Activated B cell treated with CpG ODN at 0.5 μM for 24 hours (primary cell): Measurements from ENCODE around the gene CISH. TPM values are rescaled to one million over a fixed set of nuclear protein-coding genes. Genes with fewer than 3 reads are reported as not detected.

Source experiments
- ATAC-seq: fragments of 200-7000 bp; cut with Tn5 transposase; one replicate; pipeline ENCODE4 v1.10.0; 2021; ENCODE audit warnings: low read depth, mild to moderate bottlenecking, moderate library complexity
- CTCF ChIA-PET: fragments of 350-600 bp; sonication (Branson Sonifier 250); formaldehyde crosslinking; loops from one replicate; lab custom pipeline; 2021; ENCODE audit warnings: antibody characterized with exemption; lab: Charles Lee
- POLR2A ChIA-PET: fragments of 350-600 bp; sonication (Branson Sonifier 250); formaldehyde crosslinking; loops from one replicate; lab custom pipeline; 2021; ENCODE audit warnings: antibody characterized with exemption; lab: Charles Lee
- DNase-seq: peaks from one replicate; pipeline ENCODE4 v3.0.0; 2022
- H3K27ac Mint-ChIP-seq: one replicate; pipeline ENCODE4 v1.8.0; 2020; ENCODE audit warnings: mixed read lengths
- H3K27me3 Mint-ChIP-seq: one replicate; pipeline ENCODE4 v1.8.0; 2021; ENCODE audit warnings: mixed read lengths
- H3K36me3 Mint-ChIP-seq: one replicate; pipeline ENCODE4 v1.8.0; 2021; ENCODE audit warnings: low read depth, mixed read lengths
- H3K4me1 Mint-ChIP-seq: one replicate; pipeline ENCODE4 v1.8.0; 2021; ENCODE audit warnings: mixed read lengths
- H3K4me3 Mint-ChIP-seq: one replicate; pipeline ENCODE4 v1.8.0; 2020; ENCODE audit warnings: mild to moderate bottlenecking, mixed read lengths
- H3K9me3 Mint-ChIP-seq: one replicate; pipeline ENCODE4 v1.8.0; 2020; ENCODE audit warnings: mixed read lengths
- intact Hi-C: fragments of 100-400 bp; cut with micrococcal nuclease; formaldehyde crosslinking; loops from one replicate; pipeline ENCODE4 v1.15.1; 2024
- total RNA-seq: library from RNA; stranded (reverse); gene quantifications from 2 replicates; pipeline ENCODE4 v1.2.3, GENCODE V29; 2022
- TF ChIP-seq, protein P1 (sequence below): fragments of 200-600 bp; IDR thresholded peaks from one replicate; pipeline ENCODE4 v1.8.0; 2022; ENCODE audit warnings: antibody characterized with exemption, mild to moderate bottlenecking

Gene CISH
- total RNA-seq, 1 donor from 2014 or later, result 3.2 TPM

GRCh38 chr3:50622881-50623280, 11.3 kb upstream of the CISH start:
- intact Hi-C loops, result no loop called here
- DNase-seq, result no peak
- peaks cover 7% of the 10 kb centered on the region for H3K36me3 Mint-ChIP-seq
- ATAC-seq, result no peak
- no peak overlapping the region for H3K4me3 Mint-ChIP-seq
- ChIA-PET POLR2A (interaction anchor here (0.6 kb wide), 1 partner anchor 13 kb away, joined by 3 read pairs; no protein-coding TSS in a partner anchor), CTCF (interaction anchor here (1.0 kb wide), 1 partner anchor 28 kb away, joined by 3 read pairs; no protein-coding TSS in a partner anchor)
- H3K4me1 Mint-ChIP-seq, result peaks cover 53% of the 10 kb centered on the region
- no peak overlapping the region for H3K27ac Mint-ChIP-seq
- H3K27me3 Mint-ChIP-seq, result no peaks in the 10 kb centered on the region
- TF ChIP-seq, protein P1, sequence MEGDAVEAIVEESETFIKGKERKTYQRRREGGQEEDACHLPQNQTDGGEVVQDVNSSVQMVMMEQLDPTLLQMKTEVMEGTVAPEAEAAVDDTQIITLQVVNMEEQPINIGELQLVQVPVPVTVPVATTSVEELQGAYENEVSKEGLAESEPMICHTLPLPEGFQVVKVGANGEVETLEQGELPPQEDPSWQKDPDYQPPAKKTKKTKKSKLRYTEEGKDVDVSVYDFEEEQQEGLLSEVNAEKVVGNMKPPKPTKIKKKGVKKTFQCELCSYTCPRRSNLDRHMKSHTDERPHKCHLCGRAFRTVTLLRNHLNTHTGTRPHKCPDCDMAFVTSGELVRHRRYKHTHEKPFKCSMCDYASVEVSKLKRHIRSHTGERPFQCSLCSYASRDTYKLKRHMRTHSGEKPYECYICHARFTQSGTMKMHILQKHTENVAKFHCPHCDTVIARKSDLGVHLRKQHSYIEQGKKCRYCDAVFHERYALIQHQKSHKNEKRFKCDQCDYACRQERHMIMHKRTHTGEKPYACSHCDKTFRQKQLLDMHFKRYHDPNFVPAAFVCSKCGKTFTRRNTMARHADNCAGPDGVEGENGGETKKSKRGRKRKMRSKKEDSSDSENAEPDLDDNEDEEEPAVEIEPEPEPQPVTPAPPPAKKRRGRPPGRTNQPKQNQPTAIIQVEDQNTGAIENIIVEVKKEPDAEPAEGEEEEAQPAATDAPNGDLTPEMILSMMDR, result no peak
- H3K9me3 Mint-ChIP-seq, result no peaks in the 10 kb centered on the region

DNA sequence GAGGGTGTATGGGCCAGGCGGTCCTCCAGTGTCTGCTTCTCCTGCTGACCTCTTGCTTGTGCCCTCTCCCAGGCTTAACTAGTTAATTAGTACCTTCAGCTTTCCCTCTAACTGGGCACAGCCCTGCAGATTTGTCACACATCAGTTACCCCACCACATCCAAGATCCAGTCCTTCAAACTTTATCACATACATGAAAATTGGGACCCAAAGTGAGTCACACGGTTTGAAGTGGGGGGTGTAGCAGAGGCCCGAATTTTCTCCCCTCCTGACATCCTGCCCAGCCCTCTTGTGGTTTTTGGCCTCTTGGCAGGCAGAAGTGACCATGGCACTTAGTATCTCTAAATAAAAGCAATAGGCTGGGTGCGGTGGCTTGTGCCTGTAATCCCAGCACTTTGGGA, 9.2 kb upstream of the CISH start:
- Mint-ChIP-seq H3K4me3 (no peak overlapping the region), H3K27me3 (no peaks in the 10 kb centered on the region), H3K36me3 (peaks cover 10% of the 10 kb centered on the region), H3K27ac (peak overlapping the region; percentile 43), H3K4me1 (peaks cover 65% of the 10 kb centered on the region), H3K9me3 (no peaks in the 10 kb centered on the region)
- ATAC-seq (no peak), DNase-seq (no peak)
- intact Hi-C loops, result no loop called here
- ChIA-PET CTCF (interaction anchor here (3.7 kb wide), 1 partner anchor 32 kb away, joined by 21 read pairs; no protein-coding TSS in a partner anchor), POLR2A (interaction anchor here (1.0 to 2.4 kb wide), 2 partner anchors 51 to 53 kb away, joined by 3 to 8 read pairs; partner anchors contain the start of genes C3orf18 and HEMK1)
- TF ChIP-seq, protein P1, result no peak

- ATAC-seq, result no peak
These were observed 8.8 kb upstream of the CISH start for GRCh38 chr3:50620420-50620819.

GRCh38 chr3:50617911-50618481, 6.4 kb upstream of the CISH start:
- no peak for ATAC-seq
- Mint-ChIP-seq H3K27me3 (no peaks in the 10 kb centered on the region), H3K27ac (peak overlapping the region; percentile 24), H3K4me1 (peaks cover 50% of the 10 kb centered on the region), H3K9me3 (no peaks in the 10 kb centered on the region), H3K4me3 (peak overlapping the region; percentile 91), H3K36me3 (peaks cover 10% of the 10 kb centered on the region)
- intact Hi-C loops, result loop anchor here (2.0 to 10.0 kb wide), 6 partner anchors 267 to 1534 kb away; partner anchors contain the start of genes ABHD14A, ABHD14B, CYB561D2 and NPRL2
- no peak for DNase-seq
- TF ChIP-seq, protein P1, result no peak
- ChIA-PET POLR2A (interaction anchor here (1.3 to 3.4 kb wide), 5 partner anchors 13 to 767 kb away, joined by 3 to 45 read pairs (median 22); partner anchors contain the start of genes C3orf18, HEMK1 and MANF), CTCF (interaction anchor here (0.6 to 3.7 kb wide), 4 partner anchors 35 to 826 kb away, joined by 3 to 21 read pairs (median 4); no protein-coding TSS in a partner anchor)

More at GRCh38 chr3:50620420-50620819, 8.8 kb upstream of the CISH start:
- TF ChIP-seq, protein P1, result no peak
- no peak for DNase-seq
- H3K27ac Mint-ChIP-seq, result peak overlapping the region; percentile 43
- no peaks in the 10 kb centered on the region for H3K27me3 Mint-ChIP-seq
- ChIA-PET CTCF (interaction anchor here (3.7 kb wide), 1 partner anchor 32 kb away, joined by 21 read pairs; no protein-coding TSS in a partner anchor), POLR2A (interaction anchor here (1.0 to 2.4 kb wide), 2 partner anchors 51 to 53 kb away, joined by 3 to 8 read pairs; partner anchors contain the start of genes C3orf18 and HEMK1)
- H3K36me3 Mint-ChIP-seq, result peaks cover 10% of the 10 kb centered on the region
- no peaks in the 10 kb centered on the region for H3K9me3 Mint-ChIP-seq
- intact Hi-C loops, result no loop called here
- H3K4me1 Mint-ChIP-seq, result peaks cover 67% of the 10 kb centered on the region
- H3K4me3 Mint-ChIP-seq, result no peak overlapping the region
